ENCODE results near the gene CDH6. TPM values are rescaled to one million over a fixed set of nuclear protein-coding genes. Genes with fewer than 3 reads are reported as not detected.

The CDH6 gene
- total and polyA plus RNA-seq, 8 donors = 0.29 to 9.2 (median 0.31) TPM; not detected in 2

DNA sequence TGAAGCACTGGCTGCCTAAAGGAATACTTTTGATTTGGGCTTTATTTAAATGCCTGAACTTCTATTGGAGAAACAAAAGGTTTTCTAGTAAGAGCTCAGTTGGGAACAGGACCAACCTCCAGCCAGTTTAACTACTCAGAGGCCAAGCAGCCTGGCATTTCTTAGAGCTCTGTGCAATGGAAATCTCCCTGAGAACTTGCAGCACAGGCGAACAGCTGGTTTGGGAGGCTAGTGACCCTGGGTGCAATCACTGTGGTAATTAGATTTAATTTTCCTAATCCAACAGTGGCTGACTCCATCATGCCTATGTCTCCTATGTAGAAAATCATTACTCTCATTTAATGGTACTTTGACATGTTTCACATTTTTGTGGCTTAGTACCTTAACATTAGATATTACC lies 1.0 kb upstream of the CDH6 start:
- peak in 1 of 2 donors; percentile 16 for DNase-seq
- no peak overlapping the region for H3K4me3 ChIP-seq
- TF ChIP-seq CTCF (IDR thresholded peaks at IDR 0.05) (no peak), POLR2A (IDR thresholded peaks at IDR 0.05) (no peak), POLR2AphosphoS5 (IDR thresholded peaks at IDR 0.05) (no peak), EP300 (IDR thresholded peaks at IDR 0.05) (no peak)
- H3K27ac ChIP-seq = no peak overlapping the region
- no peaks in the 10 kb centered on the region for H3K36me3 ChIP-seq
- intact Hi-C loops (cut with DNase I; ENCODE audit: low total_unique reads) = no loop called here
- H3K4me1 ChIP-seq = peaks cover 4 to 28% (median 24%) of the 10 kb centered on the region in 4 donors
- H3K9me3 ChIP-seq = no peaks in the 10 kb centered on the region
- H3K27me3 ChIP-seq = peaks cover 0 to 49% (median 35%) of the 10 kb centered on the region in 3 donors
- 61 to 97% (median 85%) methylated on average over 1 of the region's 1 CpG for WGBS, 5 donors

DNA sequence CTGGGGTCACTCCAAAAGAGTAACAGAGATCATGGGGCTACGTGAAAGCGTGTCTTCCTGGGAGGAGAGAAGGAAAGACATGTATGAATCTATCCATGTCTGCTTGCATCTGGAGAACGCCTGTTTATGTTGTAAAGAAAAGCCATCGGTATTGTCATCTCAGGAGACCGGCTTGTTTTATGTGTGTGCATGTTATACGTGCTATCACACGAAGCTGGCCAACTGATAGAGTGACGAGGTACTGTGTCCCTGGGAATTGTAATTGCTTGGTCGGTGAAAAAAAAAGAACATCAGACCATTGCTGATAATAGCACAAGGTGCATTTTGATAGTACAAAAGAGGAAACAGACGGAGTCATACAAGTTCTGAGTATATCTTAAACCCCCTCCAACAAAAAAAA lies 370 bp upstream of the CDH6 start:
- WGBS, 5 donors = 17 to 36% (median 26%) methylated on average over 10 of the region's 10 CpGs
- no peak for TF ChIP-seq CTCF (IDR thresholded peaks at IDR 0.05)
- no peak for TF ChIP-seq POLR2A (IDR thresholded peaks at IDR 0.05)
- TF ChIP-seq POLR2AphosphoS5 (IDR thresholded peaks at IDR 0.05) = no peak
- no peak for TF ChIP-seq EP300 (IDR thresholded peaks at IDR 0.05)
- no peaks in the 10 kb centered on the region for H3K36me3 ChIP-seq
- H3K4me1 ChIP-seq = peaks cover 4 to 28% (median 24%) of the 10 kb centered on the region in 4 donors
- peak overlapping the region; percentile 37 to 57 (median 50) for H3K4me3 ChIP-seq
- no peaks in the 10 kb centered on the region for H3K9me3 ChIP-seq
- intact Hi-C loops (cut with DNase I; ENCODE audit: low total_unique reads) = no loop called here
- H3K27ac ChIP-seq = peak overlapping the region in 1 of 5 donors; percentile 55
- DNase-seq = no peak
- H3K27me3 ChIP-seq = peaks cover 0 to 53% (median 35%) of the 10 kb centered on the region in 3 donors

DNA sequence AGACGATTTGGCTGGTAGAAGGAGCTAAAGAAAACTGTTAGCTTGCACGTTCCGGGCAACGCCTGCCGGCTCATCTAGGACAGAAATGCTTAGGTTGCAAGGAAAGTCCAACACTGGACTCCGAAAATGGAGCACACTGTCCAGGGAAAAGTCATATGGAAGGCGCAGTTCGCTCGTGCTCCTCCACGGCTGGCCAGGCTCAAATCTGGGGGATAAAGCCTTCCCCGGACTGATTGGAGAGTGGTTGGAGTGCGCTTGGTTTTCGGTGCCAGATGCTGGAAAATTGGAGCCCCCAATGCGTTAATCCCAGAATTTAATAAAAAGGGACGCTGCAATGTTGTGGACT lies 955 bp downstream of the CDH6 start:
- H3K9me3 ChIP-seq = no peaks in the 10 kb centered on the region
- TF ChIP-seq POLR2A (IDR thresholded peaks at IDR 0.05) (no peak), POLR2AphosphoS5 (IDR thresholded peaks at IDR 0.05) (no peak), CTCF (IDR thresholded peaks at IDR 0.05) (no peak), EP300 (IDR thresholded peaks at IDR 0.05) (no peak)
- H3K4me3 ChIP-seq = peak overlapping the region; percentile 37 to 57 (median 50)
- DNase-seq = peak in 1 of 2 donors; percentile 22
- WGBS, 5 donors = 2 to 5% (median 4%) methylated on average over 15 of the region's 15 CpGs
- H3K27me3 ChIP-seq = peaks cover 0 to 60% (median 35%) of the 10 kb centered on the region in 3 donors
- H3K36me3 ChIP-seq = no peaks in the 10 kb centered on the region
- peaks cover 4 to 28% (median 24%) of the 10 kb centered on the region in 4 donors for H3K4me1 ChIP-seq
- peak overlapping the region in 4 of 5 donors; percentile 6 to 57 (median 41) for H3K27ac ChIP-seq
- intact Hi-C loops (cut with DNase I; ENCODE audit: low total_unique reads) = no loop called here

- H3K4me3 ChIP-seq = peak overlapping the region; percentile 37 to 57 (median 50)
- peaks cover 4 to 28% (median 24%) of the 10 kb centered on the region in 4 donors for H3K4me1 ChIP-seq
- peaks cover 0 to 60% (median 35%) of the 10 kb centered on the region in 3 donors for H3K27me3 ChIP-seq
- 12 to 29% (median 21%) methylated on average over 5 of the region's 5 CpGs for WGBS, 5 donors
- H3K9me3 ChIP-seq = no peaks in the 10 kb centered on the region
- intact Hi-C loops (cut with DNase I; ENCODE audit: low total_unique reads) = no loop called here
- peak overlapping the region in 1 of 5 donors; percentile 55 for H3K27ac ChIP-seq
- no peaks in the 10 kb centered on the region for H3K36me3 ChIP-seq
- peak in 1 of 2 donors; percentile 16 for DNase-seq
- no peak for TF ChIP-seq EP300 (IDR thresholded peaks at IDR 0.05)
- TF ChIP-seq POLR2A (IDR thresholded peaks at IDR 0.05) = no peak
- TF ChIP-seq CTCF (IDR thresholded peaks at IDR 0.05) = no peak
- no peak for TF ChIP-seq POLR2AphosphoS5 (IDR thresholded peaks at IDR 0.05)
Observed at GRCh38 chr5:31194892-31195555, 1.5 kb downstream of the CDH6 start.
